Neural cell (in vitro differentiated cells): ENCODE results near the gene ZNF362. TPM values are rescaled to one million over a fixed set of nuclear protein-coding genes. Genes with fewer than 3 reads are reported as not detected.

Experiments used
- H2AFZ ChIP-seq: fragments of 200-600, 300-800 bp; sonication (generic), shearing (Covaris generic); 2 replicates; pipeline ENCODE4 v1.6.0; 2014; ENCODE audit warnings: low read depth, mild to moderate bottlenecking, antibody characterized with exemption, low read length, moderate library complexity
- H3F3A ChIP-seq: fragments of 200-600 bp; shearing (Covaris generic); 2 replicates; pipeline ENCODE4 v1.6.1; 2016; ENCODE audit warnings: mild to moderate bottlenecking, moderate library complexity, mixed read lengths, antibody characterized with exemption, low read length; ENCODE audit not compliant: insufficient read depth, poor library complexity, severe bottlenecking
- H3K27ac ChIP-seq: fragments of 200-600, 300-800 bp; sonication (generic), shearing (Covaris generic); 2 replicates; pipeline ENCODE4 v1.5.1; 2014; ENCODE audit warnings: mild to moderate bottlenecking, low read length, moderate library complexity
- H3K27me3 ChIP-seq: fragments of 300-800, 200-600 bp; sonication (generic), shearing (Covaris generic); 2 replicates; pipeline ENCODE4 v1.6.0; 2014; ENCODE audit warnings: mild to moderate bottlenecking, low read depth, low read length, moderate library complexity; ENCODE audit not compliant: insufficient read depth
- H3K36me3 ChIP-seq: fragments of 300-800, 200-600 bp; sonication (generic), shearing (Covaris generic); 2 replicates; pipeline ENCODE4 v1.5.1; 2014; ENCODE audit warnings: mild to moderate bottlenecking, antibody characterized with exemption, low read length, moderate library complexity; ENCODE audit not compliant: insufficient read depth
- H3K4me2 ChIP-seq: fragments of 300-800, 200-600 bp; sonication (generic), shearing (Covaris generic); 2 replicates; pipeline ENCODE4 v1.6.0; 2014; ENCODE audit warnings: mild to moderate bottlenecking, low read length
- H3K4me3 ChIP-seq: fragments of 300-800, 200-600 bp; sonication (generic), shearing (Covaris generic); 2 replicates; pipeline ENCODE4 v1.5.1; 2014; ENCODE audit warnings: mild to moderate bottlenecking, low read length, moderate library complexity
- H3K79me2 ChIP-seq: fragments of 200-600 bp; shearing (Covaris generic); replicated peaks from 2 replicates; pipeline ENCODE4 v1.6.0; 2014; ENCODE audit warnings: mild to moderate bottlenecking, low read length, moderate library complexity; ENCODE audit not compliant: insufficient read depth
- H3K9ac ChIP-seq: fragments of 300-800, 200-600 bp; sonication (generic), shearing (Covaris generic); 2 replicates; pipeline ENCODE4 v1.6.1; 2016; ENCODE audit warnings: mild to moderate bottlenecking, low read length, mixed read lengths
- H3K9me2 ChIP-seq: fragments of 200-600 bp; shearing (Covaris generic); 2 replicates; pipeline ENCODE4 v1.6.1; 2016; ENCODE audit warnings: mild to moderate bottlenecking, low read length, mixed read lengths; ENCODE audit not compliant: insufficient read depth
- H3K9me3 ChIP-seq: fragments of 200-600, 300-800 bp; sonication (generic), shearing (Covaris generic); 2 replicates; pipeline ENCODE4 v1.6.1; 2016; ENCODE audit warnings: mild to moderate bottlenecking, mixed run types, low read length, moderate library complexity, mixed read lengths
- H4K20me1 ChIP-seq: fragments of 200-600 bp; shearing (Covaris generic); 2 replicates; pipeline ENCODE4 v1.6.1; 2016; ENCODE audit warnings: mild to moderate bottlenecking, mixed run types; ENCODE audit not compliant: insufficient read depth
- CTCF ChIP-seq: fragments of 450-650 bp; IDR thresholded peaks from 2 replicates; pipeline ENCODE4 v1.5.1; 2014; ENCODE audit warnings: antibody characterized with exemption, mild to moderate bottlenecking, moderate library complexity; ENCODE audit not compliant: poor library complexity, severe bottlenecking
- EP300 ChIP-seq: fragments of 450-650 bp; conservative IDR thresholded peaks from 2 replicates; pipeline ENCODE4 v1.6.1; 2014; ENCODE audit warnings: antibody characterized with exemption, mild to moderate bottlenecking, moderate library complexity; ENCODE audit not compliant: poor library complexity, severe bottlenecking
- EZH2 ChIP-seq: fragments of 200-600, 300-800 bp; shearing (Covaris generic), sonication (generic); IDR thresholded peaks from 2 replicates; pipeline ENCODE4 v1.6.1; 2014; ENCODE audit warnings: antibody characterized with exemption, low read length, borderline replicate concordance, mild to moderate bottlenecking; ENCODE audit not compliant: insufficient read depth, poor library complexity, severe bottlenecking
- MXI1 ChIP-seq: fragments of 450-650 bp; conservative IDR thresholded peaks from 2 replicates; pipeline ENCODE4 v1.6.1; 2014; ENCODE audit warnings: antibody characterized with exemption, mild to moderate bottlenecking; ENCODE audit not compliant: poor library complexity, severe bottlenecking
- POLR2AphosphoS5 ChIP-seq: IDR thresholded peaks from 2 replicates; pipeline ENCODE4 v1.6.1; 2012
- RAD21 ChIP-seq: fragments of 450-650 bp; conservative IDR thresholded peaks from 2 replicates; pipeline ENCODE4 v1.6.1; 2014; ENCODE audit warnings: antibody characterized with exemption, mild to moderate bottlenecking, moderate library complexity
- REST ChIP-seq: IDR thresholded peaks from 2 replicates; pipeline ENCODE4 v1.6.1; 2012; ENCODE audit warnings: borderline replicate concordance
- SMC3 ChIP-seq: fragments of 450-650 bp; conservative IDR thresholded peaks from 2 replicates; pipeline ENCODE4 v1.6.1; 2014; ENCODE audit warnings: antibody characterized with exemption, mild to moderate bottlenecking, moderate library complexity; ENCODE audit not compliant: poor library complexity
- TAF1 ChIP-seq: IDR thresholded peaks from 2 replicates; pipeline ENCODE4 v1.6.1; 2012; ENCODE audit warnings: low read depth
- polyA plus RNA-seq: library from polyadenylated mRNA; depleted of rRNA; stranded (reverse); fragments of >200 nt; gene quantifications from 2 replicates; pipeline ENCODE4 v1.2.3, GENCODE V29; 2014

Gene ZNF362
- polyA plus RNA-seq, 1 donor from 2014 or later: 17.6 TPM

- H3K27me3 ChIP-seq: no peaks in the 10 kb centered on the region
- H3K79me2 ChIP-seq: no peaks in the 10 kb centered on the region
- H3F3A ChIP-seq: no peaks in the 10 kb centered on the region
- H3K9me2 ChIP-seq: no peaks in the 10 kb centered on the region
- no peak overlapping the region for H3K9ac ChIP-seq
- H4K20me1 ChIP-seq: no peaks in the 10 kb centered on the region
- H3K9me3 ChIP-seq: peaks cover 7% of the 10 kb centered on the region
- no peak overlapping the region for H2AFZ ChIP-seq
- no peak for TF ChIP-seq POLR2AphosphoS5
- TF ChIP-seq CTCF: no peak
- no peak for TF ChIP-seq REST
- no peak for TF ChIP-seq EP300
- no peak for TF ChIP-seq MXI1
- no peak for TF ChIP-seq TAF1
- no peak for TF ChIP-seq SMC3
- TF ChIP-seq RAD21: no peak
- no peak for TF ChIP-seq EZH2
- no peak overlapping the region for H3K4me2 ChIP-seq
- H3K27ac ChIP-seq: no peak overlapping the region
- H3K36me3 ChIP-seq: no peaks in the 10 kb centered on the region
- no peak overlapping the region for H3K4me3 ChIP-seq
Measured at GRCh38 chr1:33224166-33224707, 32.1 kb upstream of the ZNF362 start.

GRCh38 chr1:33225586-33225985 lies 30.7 kb upstream of the ZNF362 start:
- no peak overlapping the region for H2AFZ ChIP-seq
- no peak for TF ChIP-seq TAF1
- no peak for TF ChIP-seq CTCF
- TF ChIP-seq EP300: no peak
- no peak for TF ChIP-seq RAD21
- TF ChIP-seq REST: no peak
- TF ChIP-seq SMC3: no peak
- TF ChIP-seq EZH2: no peak
- TF ChIP-seq POLR2AphosphoS5: no peak
- no peak for TF ChIP-seq MXI1
- H3K9ac ChIP-seq: no peak overlapping the region
- H3K27ac ChIP-seq: no peak overlapping the region
- no peak overlapping the region for H3K4me3 ChIP-seq
- H3K27me3 ChIP-seq: no peaks in the 10 kb centered on the region
- H3K9me3 ChIP-seq: peaks cover 7% of the 10 kb centered on the region
- no peaks in the 10 kb centered on the region for H3K9me2 ChIP-seq
- H4K20me1 ChIP-seq: no peaks in the 10 kb centered on the region
- H3K79me2 ChIP-seq: no peaks in the 10 kb centered on the region
- H3K36me3 ChIP-seq: no peaks in the 10 kb centered on the region
- no peak overlapping the region for H3K4me2 ChIP-seq
- no peaks in the 10 kb centered on the region for H3F3A ChIP-seq
